Gastroesophageal sphincter (tissue), 4 donors: Measurements from ENCODE around the gene ANKRD23. TPM values are rescaled to one million over a fixed set of nuclear protein-coding genes. Genes with fewer than 3 reads are reported as not detected.
"Not testable (repeated sequence)": the region's sequence is repeated elsewhere in the genome, so short reads cannot be mapped to it uniquely, and the experiment has no call there.

Source experiments
- ATAC-seq: fragments of 150-250 bp; one replicate; pipeline ENCODE4 v1.9.1; 2016; ENCODE audit warnings: mild to moderate bottlenecking, moderate library complexity
- H3K27ac ChIP-seq, 4 donors: fragments of 200-600 bp; sonication (generic) in 3 of 4; 1 replicate in 3 of 4; 2 replicates in 1 of 4; pipeline ENCODE4 v1.5.1; 2016 to 2019
- H3K27me3 ChIP-seq: fragments of 200-600 bp; sonication (generic); one replicate; pipeline ENCODE4 v1.5.1; 2019
- H3K36me3 ChIP-seq, 2 donors: fragments of 200-600 bp; sonication (generic); one replicate each; pipeline ENCODE4 v1.5.1; 2019; ENCODE audit warnings: control low read depth in 1 of 2
- H3K4me1 ChIP-seq, 3 donors: fragments of 200-600 bp; sonication (generic); 1 replicate in 2 of 3; 2 replicates in 1 of 3; pipeline ENCODE4 v1.5.1; 2016 to 2019; ENCODE audit warnings: control low read depth in 2 of 3
- H3K4me3 ChIP-seq, 2 donors: fragments of 200-600 bp; sonication (generic); one replicate each; pipeline ENCODE4 v1.5.1; 2019; ENCODE audit warnings: mild to moderate bottlenecking in 1 of 2, moderate library complexity in 1 of 2
- H3K9me3 ChIP-seq, 3 donors: fragments of 200-600 bp; sonication (generic); one replicate each; pipeline ENCODE4 v1.5.1; 2017 to 2019; ENCODE audit warnings: control low read depth in 2 of 3
- CTCF ChIP-seq, 4 experiments: fragments of 200-600 bp in 2 of 4; fragments of 450-650 bp in 2 of 4; sonication (generic) in 1 of 4; IDR thresholded peaks; one replicate each; pipeline ENCODE4 v1.5.1; 2017 to 2019; ENCODE audit warnings: antibody characterized with exemption in 4 of 4, mild to moderate bottlenecking in 2 of 4, moderate library complexity in 2 of 4
- EP300 ChIP-seq: sonication (generic); formaldehyde crosslinking; IDR thresholded peaks from one replicate; pipeline ENCODE4 v1.6.1; 2017; ENCODE audit warnings: antibody characterized with exemption, mild to moderate bottlenecking
- POLR2A ChIP-seq, 2 donors: fragments of 450-650 bp; IDR thresholded peaks; one replicate each; pipeline ENCODE4 v1.6.1; 2017; ENCODE audit warnings: antibody characterized with exemption in 2 of 2, mild to moderate bottlenecking in 2 of 2, moderate library complexity in 1 of 2
- POLR2AphosphoS5 ChIP-seq: sonication (generic); formaldehyde crosslinking; IDR thresholded peaks from one replicate; pipeline ENCODE4 v1.6.1; 2017; ENCODE audit warnings: antibody characterized with exemption
- WGBS, 2 donors: methylation state at CpG; one replicate each; pipeline ENCODE4 v1.1.5; 2018; ENCODE audit warnings: low coverage in 1 of 2; 5-methylcytosine and 5-hydroxymethylcytosine counted together
- total RNA-seq, 4 donors: library from RNA; depleted of rRNA; stranded (reverse); fragments of >200 nt; gene quantifications; one replicate each; pipeline ENCODE4 v1.1.0, GENCODE V29; 2016

ANKRD23 gene
- total RNA-seq, 4 donors from 2014 or later: 1.2 to 4.9 (median 3.1) TPM

GRCh38 chr2:96807127-96807471 is 36.7 kb downstream of the ANKRD23 start:
- Histone ChIP-seq H3K4me1 (peaks cover 0 to 4% (median 0%) of the 10 kb centered on the region in 3 donors), H3K27me3 (no peaks in the 10 kb centered on the region), H3K36me3 (peaks cover 0 to 54% of the 10 kb centered on the region in 2 donors), H3K27ac (no peak overlapping the region), H3K9me3 (no peaks in the 10 kb centered on the region), H3K4me3 (no peak overlapping the region)
- TF ChIP-seq POLR2AphosphoS5: no peak
- no peak for TF ChIP-seq POLR2A (IDR thresholded peaks at IDR 0.05)
- TF ChIP-seq CTCF (IDR thresholded peaks at IDR 0.05): no peak
- TF ChIP-seq EP300: no peak
- WGBS, 2 donors: 78% methylated on average over 2 of the region's 10 CpGs; no CpG with 5 or more reads in 1 of the 2 donors
- no peak for ATAC-seq

- H3K4me1 ChIP-seq: no peaks in the 10 kb centered on the region
- 88 to 94% methylated on average over 8 to 21 of the region's 23 CpGs for WGBS, 2 donors
- no peak overlapping the region for H3K4me3 ChIP-seq
- no peaks in the 10 kb centered on the region for H3K9me3 ChIP-seq
- no peak for ATAC-seq
- no peaks in the 10 kb centered on the region for H3K27me3 ChIP-seq
- H3K27ac ChIP-seq: no peak overlapping the region
- peaks cover 0 to 54% of the 10 kb centered on the region in 2 donors for H3K36me3 ChIP-seq
- TF ChIP-seq POLR2AphosphoS5 (no peak), EP300 (no peak), CTCF (IDR thresholded peaks at IDR 0.05) (no peak), POLR2A (IDR thresholded peaks at IDR 0.05) (no peak)
These were observed 37.2 kb downstream of the ANKRD23 start for GRCh38 chr2:96806468-96807126.

- 80 to 91% methylated on average over 1 to 7 of the region's 20 CpGs for WGBS, 2 donors
- not testable (repeated sequence) for H3K27me3 ChIP-seq, H3K4me3 ChIP-seq, H3K9me3 ChIP-seq, H3K27ac ChIP-seq, H3K4me1 ChIP-seq, ATAC-seq
- H3K36me3 ChIP-seq: peaks cover 0 to 50% of the 10 kb centered on the region in 2 donors
These were observed 37.9 kb downstream of the ANKRD23 start for GRCh38 chr2:96805946-96806345.

GRCh38 chr2:96804986-96805385 is 38.8 kb downstream of the ANKRD23 start:
- no peaks in the 10 kb centered on the region for H3K9me3 ChIP-seq
- no peak overlapping the region for H3K4me3 ChIP-seq
- no peak for ATAC-seq
- peaks cover 0 to 9% (median 0%) of the 10 kb centered on the region in 3 donors for H3K4me1 ChIP-seq
- TF ChIP-seq POLR2A (IDR thresholded peaks at IDR 0.05) (no peak), EP300 (no peak), CTCF (IDR thresholded peaks at IDR 0.05) (no peak), POLR2AphosphoS5 (no peak)
- H3K27ac ChIP-seq: no peak overlapping the region
- peaks cover 0 to 44% of the 10 kb centered on the region in 2 donors for H3K36me3 ChIP-seq
- no peaks in the 10 kb centered on the region for H3K27me3 ChIP-seq

- Histone ChIP-seq H3K27me3 (no peaks in the 10 kb centered on the region), H3K27ac (no peak overlapping the region), H3K4me1 (peaks cover 0 to 9% (median 0%) of the 10 kb centered on the region in 3 donors), H3K4me3 (no peak overlapping the region), H3K36me3 (peaks cover 0 to 49% of the 10 kb centered on the region in 2 donors), H3K9me3 (no peaks in the 10 kb centered on the region)
- no peak for ATAC-seq
- 83 to 92% methylated on average over 1 to 4 of the region's 7 CpGs for whole genome bisulfite sequencing, 2 donors
- TF ChIP-seq POLR2A (IDR thresholded peaks at IDR 0.05) (no peak), CTCF (IDR thresholded peaks at IDR 0.05) (no peak), POLR2AphosphoS5 (no peak), EP300 (no peak)
These were observed 41.1 kb downstream of the ANKRD23 start for GRCh38 chr2:96802721-96803120.
